Loucy (cell line): ENCODE measurements around the gene KLLN.
"Not testable (repeated sequence)": the region's sequence is repeated elsewhere in the genome, so short reads cannot be mapped to it uniquely, and the experiment has no call there.

ENCODE experiments used
- H2AFZ ChIP-seq: fragments of 200-600 bp; sonication (generic); 2 replicates; pipeline ENCODE4 v1.6.0; 2016; ENCODE audit warnings: antibody characterized with exemption, mild to moderate bottlenecking, low read length, moderate library complexity
- H3F3A ChIP-seq: fragments of 200-600 bp; 2 replicates; pipeline ENCODE4 v1.6.0; 2016; ENCODE audit warnings: antibody characterized with exemption, low read depth, mild to moderate bottlenecking
- H3K27me3 ChIP-seq: fragments of 200-600 bp; sonication (generic); 2 replicates; pipeline ENCODE4 v1.6.1; 2014; ENCODE audit warnings: low read length, mild to moderate bottlenecking; ENCODE audit not compliant: insufficient read depth, poor library complexity, severe bottlenecking
- H3K36me3 ChIP-seq: fragments of 200-600 bp; sonication (generic); 2 replicates; pipeline ENCODE4 v1.6.1; 2016; ENCODE audit warnings: low read length; ENCODE audit not compliant: insufficient read depth
- H3K4me1 ChIP-seq: fragments of 200-600 bp; sonication (generic); 2 replicates; pipeline ENCODE4 v1.5.1; 2014; ENCODE audit warnings: low read length, mild to moderate bottlenecking; ENCODE audit not compliant: insufficient read depth, poor library complexity, severe bottlenecking
- H3K4me2 ChIP-seq: fragments of 200-600 bp; sonication (generic); 2 replicates; pipeline ENCODE4 v1.6.0; 2014; ENCODE audit warnings: antibody characterized with exemption, low read length, low read depth, mild to moderate bottlenecking; ENCODE audit not compliant: poor library complexity, severe bottlenecking
- H3K4me3 ChIP-seq: fragments of 200-600 bp; sonication (generic); 2 replicates; pipeline ENCODE4 v1.5.1; 2014; ENCODE audit warnings: low read length, mild to moderate bottlenecking, mixed read lengths; ENCODE audit not compliant: poor library complexity, severe bottlenecking
- H3K79me2 ChIP-seq: fragments of 200-600 bp; sonication (generic); 2 replicates; pipeline ENCODE4 v1.6.1; 2014; ENCODE audit warnings: low read length; ENCODE audit not compliant: insufficient read depth
- H3K9ac ChIP-seq: fragments of 200-600 bp; sonication (generic); 2 replicates; pipeline ENCODE4 v1.6.0; 2014; ENCODE audit warnings: mild to moderate bottlenecking, low read depth, low read length, moderate library complexity; ENCODE audit not compliant: poor library complexity, severe bottlenecking
- H3K9me2 ChIP-seq: fragments of 200-600 bp; sonication (generic); replicated peaks from 2 replicates; pipeline ENCODE4 v1.6.1; 2016; ENCODE audit warnings: low read depth, low read length, mixed read lengths
- H3K9me3 ChIP-seq: fragments of 200-600 bp; sonication (generic); 2 replicates; pipeline ENCODE4 v1.6.1; 2014; ENCODE audit warnings: mild to moderate bottlenecking, antibody characterized with exemption, low read length, low read depth; ENCODE audit not compliant: insufficient read depth
- H4K20me1 ChIP-seq: fragments of 200-600 bp; sonication (generic); 2 replicates; pipeline ENCODE4 v1.6.0; 2014; ENCODE audit warnings: antibody characterized with exemption, low read length, mild to moderate bottlenecking; ENCODE audit not compliant: insufficient read depth, poor library complexity, severe bottlenecking
- EZH2phosphoT487 ChIP-seq: fragments of 200-600 bp; IDR thresholded peaks from 2 replicates; pipeline ENCODE4 v1.6.1; 2018; ENCODE audit warnings: antibody characterized with exemption, mild to moderate bottlenecking, moderate library complexity, borderline replicate concordance
- TF ChIP-seq, protein P1 (sequence below): fragments of 200-600 bp; sonication (generic); conservative IDR thresholded peaks from 2 replicates; pipeline ENCODE4 v1.5.1; 2014; ENCODE audit warnings: mild to moderate bottlenecking, antibody characterized with exemption, low read length

The KLLN gene

DNA sequence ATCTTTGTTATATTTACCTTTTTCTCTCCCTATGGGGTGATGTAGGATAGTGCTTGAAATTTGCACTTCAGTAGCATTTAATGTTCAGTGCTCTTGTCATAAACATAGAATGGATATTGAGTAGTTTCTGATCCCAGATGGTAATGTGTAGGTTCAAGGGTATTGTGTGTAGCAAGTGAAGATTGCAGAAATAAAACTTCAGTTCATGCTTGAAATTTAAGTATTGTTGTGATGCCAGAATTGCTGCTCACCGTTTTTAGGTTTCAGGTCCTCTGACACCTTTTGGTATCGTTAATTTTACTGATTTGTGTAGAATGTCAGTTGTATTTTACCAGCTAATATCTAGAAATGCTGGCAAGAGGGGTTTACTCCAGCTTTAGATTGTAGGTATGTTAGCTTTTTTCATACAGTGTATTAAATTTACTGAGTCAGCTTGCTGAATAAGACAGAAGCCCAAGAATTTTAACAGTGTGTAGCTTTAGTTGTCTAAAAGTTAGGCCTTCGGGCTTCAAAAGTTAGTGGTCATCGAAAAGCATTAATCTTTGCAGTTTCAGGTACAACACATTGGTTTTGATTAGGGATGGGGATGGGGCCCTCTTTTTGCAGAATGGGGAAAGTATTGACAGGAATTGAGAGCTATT lies 2.0 kb upstream of the KLLN start:
- Histone ChIP-seq H3K79me2 (peaks cover 92% of the 10 kb centered on the region), H3K9me3 (peaks cover 5% of the 10 kb centered on the region; the same call in 1 of the 2 replicates), H2AFZ (no peak overlapping the region), H3F3A (no peaks in the 10 kb centered on the region), H3K27me3 (peaks cover 14% of the 10 kb centered on the region), H3K4me3 (peak overlapping the region; percentile 74), H3K4me2 (peak overlapping the region; percentile 85), H3K9me2 (no peaks in the 10 kb centered on the region), H3K9ac (peak overlapping the region; percentile 96), H3K36me3 (peaks cover 6% of the 10 kb centered on the region; the same call in 1 of the 2 replicates), H3K4me1 (peaks cover 30% of the 10 kb centered on the region), H4K20me1 (peaks cover 27% of the 10 kb centered on the region)
- TF ChIP-seq EZH2phosphoT487, result no peak
- TF ChIP-seq, protein P1, sequence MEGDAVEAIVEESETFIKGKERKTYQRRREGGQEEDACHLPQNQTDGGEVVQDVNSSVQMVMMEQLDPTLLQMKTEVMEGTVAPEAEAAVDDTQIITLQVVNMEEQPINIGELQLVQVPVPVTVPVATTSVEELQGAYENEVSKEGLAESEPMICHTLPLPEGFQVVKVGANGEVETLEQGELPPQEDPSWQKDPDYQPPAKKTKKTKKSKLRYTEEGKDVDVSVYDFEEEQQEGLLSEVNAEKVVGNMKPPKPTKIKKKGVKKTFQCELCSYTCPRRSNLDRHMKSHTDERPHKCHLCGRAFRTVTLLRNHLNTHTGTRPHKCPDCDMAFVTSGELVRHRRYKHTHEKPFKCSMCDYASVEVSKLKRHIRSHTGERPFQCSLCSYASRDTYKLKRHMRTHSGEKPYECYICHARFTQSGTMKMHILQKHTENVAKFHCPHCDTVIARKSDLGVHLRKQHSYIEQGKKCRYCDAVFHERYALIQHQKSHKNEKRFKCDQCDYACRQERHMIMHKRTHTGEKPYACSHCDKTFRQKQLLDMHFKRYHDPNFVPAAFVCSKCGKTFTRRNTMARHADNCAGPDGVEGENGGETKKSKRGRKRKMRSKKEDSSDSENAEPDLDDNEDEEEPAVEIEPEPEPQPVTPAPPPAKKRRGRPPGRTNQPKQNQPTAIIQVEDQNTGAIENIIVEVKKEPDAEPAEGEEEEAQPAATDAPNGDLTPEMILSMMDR, result no peak

DNA sequence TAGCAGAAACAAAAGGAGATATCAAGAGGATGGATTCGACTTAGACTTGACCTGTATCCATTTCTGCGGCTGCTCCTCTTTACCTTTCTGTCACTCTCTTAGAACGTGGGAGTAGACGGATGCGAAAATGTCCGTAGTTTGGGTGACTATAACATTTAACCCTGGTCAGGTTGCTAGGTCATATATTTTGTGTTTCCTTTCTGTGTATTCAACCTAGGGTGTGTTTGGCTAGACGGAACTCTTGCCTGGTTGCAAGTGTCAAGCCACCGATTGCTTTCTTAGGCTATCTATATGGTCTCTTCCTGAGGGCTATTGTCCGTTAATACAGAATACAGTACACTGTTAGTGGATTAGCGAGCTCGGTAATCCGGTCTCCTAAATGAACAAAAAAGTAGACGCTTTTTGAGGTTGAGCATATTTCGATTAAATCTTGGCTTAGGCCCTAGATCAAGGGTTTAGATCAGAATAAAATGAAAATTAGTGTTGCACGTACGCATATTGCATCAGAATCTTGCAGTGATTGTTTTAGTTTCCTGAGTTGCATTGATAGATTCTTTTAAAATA lies 1.2 kb upstream of the KLLN start:
- Histone ChIP-seq H3K4me3 (peak overlapping the region; percentile 74), H3K79me2 (peaks cover 89% of the 10 kb centered on the region), H3K9me3 (peaks cover 5% of the 10 kb centered on the region; the same call in 1 of the 2 replicates), H3F3A (no peaks in the 10 kb centered on the region), H3K36me3 (peaks cover 6% of the 10 kb centered on the region; the same call in 1 of the 2 replicates), H2AFZ (no peak overlapping the region), H4K20me1 (peaks cover 21% of the 10 kb centered on the region), H3K4me1 (peaks cover 32% of the 10 kb centered on the region), H3K9me2 (no peaks in the 10 kb centered on the region), H3K27me3 (peaks cover 14% of the 10 kb centered on the region), H3K9ac (peak overlapping the region; percentile 96), H3K4me2 (peak overlapping the region; percentile 85)
- no peak for TF ChIP-seq EZH2phosphoT487
- TF ChIP-seq, protein P1, result no peak

DNA sequence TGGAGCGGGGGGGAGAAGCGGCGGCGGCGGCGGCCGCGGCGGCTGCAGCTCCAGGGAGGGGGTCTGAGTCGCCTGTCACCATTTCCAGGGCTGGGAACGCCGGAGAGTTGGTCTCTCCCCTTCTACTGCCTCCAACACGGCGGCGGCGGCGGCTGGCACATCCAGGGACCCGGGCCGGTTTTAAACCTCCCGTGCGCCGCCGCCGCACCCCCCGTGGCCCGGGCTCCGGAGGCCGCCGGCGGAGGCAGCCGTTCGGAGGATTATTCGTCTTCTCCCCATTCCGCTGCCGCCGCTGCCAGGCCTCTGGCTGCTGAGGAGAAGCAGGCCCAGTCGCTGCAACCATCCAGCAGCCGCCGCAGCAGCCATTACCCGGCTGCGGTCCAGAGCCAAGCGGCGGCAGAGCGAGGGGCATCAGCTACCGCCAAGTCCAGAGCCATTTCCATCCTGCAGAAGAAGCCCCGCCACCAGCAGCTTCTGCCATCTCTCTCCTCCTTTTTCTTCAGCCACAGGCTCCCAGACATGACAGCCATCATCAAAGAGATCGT lies 690 bp upstream of the KLLN start:
- Histone ChIP-seq H3K79me2 (peaks cover 87% of the 10 kb centered on the region), H3K4me3 (peak overlapping the region; percentile 74), H3K4me1 (peaks cover 30% of the 10 kb centered on the region), H3K27me3 (peaks cover 14% of the 10 kb centered on the region), H4K20me1 (peaks cover 21% of the 10 kb centered on the region), H3K9ac (peak overlapping the region; percentile 96), H3K4me2 (peak overlapping the region; percentile 85)
- not testable (repeated sequence) for H3K36me3 ChIP-seq, H3K9me2 ChIP-seq, H2AFZ ChIP-seq, H3K9me3 ChIP-seq, H3F3A ChIP-seq
